Measurements from ENCODE around the gene TCF12.
"Not testable (repeated sequence)": the region's sequence is repeated elsewhere in the genome, so short reads cannot be mapped to it uniquely, and the experiment has no call there.

TCF12 gene

DNA sequence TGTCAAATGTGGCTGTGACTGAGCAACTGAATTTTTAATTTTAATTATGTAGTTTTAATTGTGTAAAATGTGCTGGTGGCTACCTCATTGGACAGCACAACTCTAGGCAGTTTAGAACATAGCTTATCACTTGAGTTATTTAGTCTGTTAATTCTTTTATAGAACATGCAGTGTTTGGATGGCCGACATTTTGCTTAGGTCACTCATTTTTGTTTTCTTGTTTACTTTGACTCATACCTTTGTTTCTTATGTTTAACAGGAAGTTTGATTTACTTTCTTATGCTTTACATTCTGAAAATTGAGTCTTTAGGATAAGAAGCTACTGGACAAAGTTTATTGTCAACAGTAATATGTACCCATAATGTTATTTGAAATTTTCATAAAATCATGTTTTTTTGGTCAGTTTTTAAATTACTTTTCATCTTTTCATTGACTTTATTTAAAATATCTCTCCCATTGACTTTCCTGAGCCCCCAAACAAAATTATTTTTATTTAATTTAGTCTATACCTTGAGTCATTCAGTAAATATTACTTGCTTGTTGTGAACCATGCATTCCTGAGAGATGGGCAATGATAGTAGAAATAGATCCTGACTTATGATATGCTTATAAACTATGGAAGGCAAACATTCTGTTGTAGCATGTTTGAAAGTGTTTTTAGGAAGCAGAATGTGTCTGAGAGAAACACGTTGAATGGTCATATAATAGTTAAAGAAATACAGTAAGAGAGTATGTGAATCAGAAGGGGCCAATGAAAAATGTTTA lies 60.6 kb downstream of the TCF12 start:
- DNase-seq (ENCODE audit: low read depth in 3 of 3): no peak

DNA sequence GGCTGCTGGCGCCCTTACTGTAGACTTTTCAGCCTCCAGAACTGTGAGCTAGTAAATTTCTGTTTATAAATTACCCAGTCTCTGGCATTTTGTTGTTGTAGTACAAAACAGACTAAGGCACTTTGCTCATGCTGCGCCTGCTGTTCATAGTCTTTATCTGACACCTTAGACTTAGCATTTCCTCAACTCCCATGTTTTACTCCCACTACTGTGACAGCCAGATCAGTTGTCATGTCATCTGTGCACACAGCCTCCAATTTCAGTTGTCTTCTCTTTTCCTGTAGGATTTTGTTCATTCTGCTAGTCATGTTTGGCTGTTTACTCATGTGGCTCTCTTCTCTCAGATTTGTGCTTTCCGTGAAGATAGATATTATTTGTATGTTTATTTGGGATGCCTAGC lies 62.0 kb downstream of the TCF12 start:
- DNase-seq (ENCODE audit: low read depth in 3 of 3): no peak

DNA sequence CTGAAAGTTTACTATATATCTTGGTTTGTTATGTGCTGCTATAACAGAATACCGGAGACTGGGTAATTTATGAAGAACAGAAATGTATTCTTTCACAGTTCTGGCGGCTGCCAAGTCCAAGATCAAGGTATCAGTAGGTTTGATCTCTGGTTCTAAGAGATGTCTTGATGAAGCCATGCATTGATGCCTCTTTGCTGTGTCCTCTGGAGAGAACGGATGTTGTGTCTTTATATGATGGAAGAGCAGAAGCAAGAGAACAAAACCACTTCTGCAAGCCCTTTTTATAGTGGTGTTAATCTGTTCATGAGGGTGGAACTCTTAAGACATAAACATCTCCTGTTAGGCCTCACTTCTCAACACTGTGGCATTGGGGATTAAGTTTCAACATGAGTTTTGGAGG lies 62.7 kb downstream of the TCF12 start:
- no peak for DNase-seq (ENCODE audit: low read depth in 3 of 3)

DNA sequence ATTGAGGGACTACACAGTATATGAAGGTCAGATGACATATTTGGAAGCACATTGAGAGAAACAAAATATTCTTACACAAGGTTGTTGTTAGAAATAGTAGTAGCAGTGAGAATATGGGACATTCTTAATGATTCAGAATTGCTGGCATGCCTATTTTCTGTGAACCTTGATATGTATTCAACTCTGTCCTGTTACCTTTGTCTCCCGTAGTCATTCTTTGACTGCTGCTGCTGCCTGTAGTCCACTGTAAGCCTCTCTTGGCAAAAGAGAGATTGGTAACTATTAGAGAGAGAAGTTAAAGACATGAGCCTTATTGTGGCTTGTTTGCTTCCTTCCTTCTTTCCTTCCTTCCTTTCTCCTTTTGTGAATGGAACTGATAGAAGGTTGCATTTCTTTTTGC lies 64.5 kb downstream of the TCF12 start:
- DNase-seq (ENCODE audit: low read depth in 3 of 3): no peak

DNA sequence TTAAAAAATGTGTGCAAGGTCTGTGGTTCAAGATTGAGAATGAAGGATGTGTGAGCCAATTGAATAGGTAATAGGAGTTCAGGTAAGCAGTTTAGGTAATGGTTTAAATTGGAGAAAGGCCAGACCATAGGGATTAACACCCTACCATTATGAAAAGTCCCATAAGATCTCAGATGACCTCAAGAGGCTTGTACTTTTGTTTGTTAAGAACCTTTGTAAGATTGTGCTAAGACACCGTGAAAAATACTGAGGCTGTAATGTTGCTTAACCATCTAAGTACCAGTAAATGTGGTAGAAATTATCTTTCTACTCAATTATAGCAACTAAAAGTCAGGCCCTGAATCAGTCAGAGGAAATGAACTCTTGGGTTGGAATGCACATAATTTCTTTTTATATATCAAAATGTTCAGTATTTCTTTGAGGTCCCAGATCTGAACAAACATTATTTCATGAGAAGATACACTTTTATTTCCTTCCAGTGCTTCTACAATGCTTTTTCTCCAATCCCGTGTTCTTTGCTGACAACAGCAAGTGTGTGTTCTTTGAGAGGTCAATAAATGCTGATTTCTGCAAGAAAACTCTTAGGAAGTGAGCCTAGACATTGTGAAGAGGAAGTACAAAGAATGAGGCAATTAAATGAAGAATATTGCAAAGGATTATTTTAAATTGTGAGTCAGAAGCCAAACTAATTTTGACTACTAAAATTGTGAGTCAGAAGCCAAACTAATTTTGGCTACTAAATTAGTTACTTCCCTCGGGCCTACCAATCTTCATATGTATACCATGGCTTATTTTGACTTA lies 66.4 kb downstream of the TCF12 start:
- no peak for DNase-seq (ENCODE audit: low read depth in 3 of 3)

DNA sequence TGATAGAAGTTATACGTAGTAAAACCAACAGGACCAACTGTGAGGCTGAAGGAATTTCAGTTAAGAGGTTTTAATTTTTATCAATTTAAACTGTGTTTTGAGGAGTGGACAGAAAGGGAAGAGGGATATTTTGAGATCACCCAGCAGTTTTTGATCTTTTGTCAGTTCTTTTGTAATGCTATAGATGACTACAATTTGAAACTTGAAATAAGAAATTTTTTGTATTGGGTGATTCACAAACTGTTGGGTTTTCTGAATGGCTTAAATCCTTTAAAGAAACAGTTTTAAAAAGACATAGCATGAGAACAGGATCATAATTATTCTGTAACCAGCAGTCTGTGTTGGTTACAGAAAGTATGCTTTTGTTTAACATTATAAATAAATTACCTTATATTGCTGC lies 67.4 kb downstream of the TCF12 start:
- DNase-seq (ENCODE audit: low read depth in 3 of 3): no peak

DNA sequence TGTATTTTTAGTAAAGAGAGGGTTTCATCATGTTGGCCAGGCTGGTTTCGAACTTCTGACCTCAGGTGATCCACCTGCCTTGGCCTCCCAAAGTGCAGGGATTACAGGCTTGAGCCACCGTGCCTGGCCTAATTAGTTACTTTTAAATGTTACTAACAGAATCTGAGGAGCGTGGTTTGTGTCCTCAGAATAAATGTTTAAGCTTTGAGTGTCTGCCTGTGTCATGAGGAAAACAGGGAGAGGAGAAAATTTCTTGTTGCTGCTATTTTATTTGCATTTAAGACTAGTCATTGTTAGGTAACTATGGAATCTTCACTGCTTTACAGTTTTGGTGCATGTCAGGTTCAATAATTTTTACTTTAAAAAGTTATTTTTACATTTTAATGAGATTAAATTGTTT lies 68.8 kb downstream of the TCF12 start:
- DNase-seq (ENCODE audit: low read depth in 3 of 3): no peak

DNA sequence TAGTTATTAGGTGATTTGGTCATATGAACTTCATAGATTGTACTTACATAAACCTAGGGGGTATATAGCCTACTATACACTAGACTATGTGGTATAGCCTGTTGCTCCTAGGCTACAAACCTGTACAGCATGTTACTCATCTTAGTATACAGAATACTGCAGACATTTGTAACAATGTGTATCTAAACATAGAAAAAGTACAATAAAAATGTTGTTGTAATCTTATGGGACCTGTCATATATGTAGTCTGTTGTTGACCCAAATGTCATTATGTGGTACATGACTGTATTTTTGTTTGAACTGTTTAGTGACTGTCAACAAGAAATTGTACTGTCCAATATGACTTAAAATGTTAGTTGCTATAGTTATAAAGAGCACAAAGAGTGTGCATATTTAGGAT lies 69.8 kb downstream of the TCF12 start:
- DNase-seq (ENCODE audit: low read depth in 3 of 3): no peak

DNA sequence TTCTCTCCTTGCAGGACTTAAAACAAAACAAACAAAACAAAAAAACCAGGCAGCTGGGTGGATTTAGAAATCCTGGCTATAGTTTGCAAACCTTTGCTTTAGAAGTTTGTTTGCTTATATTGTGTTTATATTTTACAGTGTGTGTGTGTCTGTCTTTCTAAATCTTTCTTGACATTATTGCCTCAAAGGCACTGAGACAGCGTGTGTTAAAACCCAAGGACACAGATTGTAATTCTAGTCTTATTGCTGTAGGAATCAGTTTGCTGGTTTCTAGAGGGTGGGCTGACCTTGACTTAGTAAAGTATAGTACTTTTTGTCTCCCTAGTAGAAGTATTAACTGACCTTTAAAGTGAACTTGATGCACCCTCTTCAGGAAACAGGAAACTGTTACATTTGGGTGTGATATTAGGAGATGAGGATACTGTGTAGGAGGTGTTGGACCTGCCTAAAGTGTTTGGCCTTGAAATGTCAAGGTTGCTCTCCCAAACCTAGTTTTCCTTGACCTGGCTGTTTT lies 71.0 kb downstream of the TCF12 start:
- no peak for DNase-seq (ENCODE audit: low read depth in 3 of 3)

DNA sequence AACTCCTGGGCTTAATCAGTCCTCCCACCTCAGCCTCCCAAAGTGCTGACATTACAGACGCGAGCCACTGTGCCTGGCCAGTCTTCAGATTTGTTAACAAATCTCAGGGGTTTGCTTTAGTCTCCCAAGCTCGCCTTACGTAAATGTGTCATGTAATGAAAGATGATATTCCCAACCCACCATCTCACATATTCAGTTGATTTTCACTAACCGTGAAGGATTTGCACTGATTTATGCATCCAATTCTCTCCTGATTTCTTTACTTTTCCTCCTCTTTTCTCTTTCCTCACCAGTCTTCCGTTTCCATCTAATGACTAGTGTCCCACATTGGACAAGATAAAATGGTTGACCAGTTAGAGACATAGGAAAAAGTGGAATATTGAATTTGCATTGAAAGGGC lies 72.6 kb downstream of the TCF12 start:
- DNase-seq (ENCODE audit: low read depth in 3 of 3): no peak

DNA sequence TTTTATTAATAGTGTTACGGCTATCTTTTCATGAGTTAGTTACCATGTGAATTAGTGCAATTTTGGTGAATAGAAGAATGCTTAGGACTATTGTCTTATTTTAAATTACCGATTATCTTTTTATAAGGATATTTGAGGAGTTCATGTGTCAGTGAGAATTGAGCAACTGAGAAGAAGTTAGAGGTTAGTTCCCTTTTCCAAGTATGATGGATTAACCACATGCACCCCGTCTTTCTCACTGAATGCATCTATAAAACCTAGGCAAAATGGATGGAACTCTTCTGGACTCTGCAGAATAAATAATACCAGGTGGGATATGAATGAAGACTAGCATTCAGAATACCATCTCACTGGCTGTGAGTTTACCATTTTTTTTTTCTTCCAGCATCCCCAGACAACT lies 74.3 kb downstream of the TCF12 start:
- DNase-seq (ENCODE audit: low read depth in 3 of 3): no peak

DNA sequence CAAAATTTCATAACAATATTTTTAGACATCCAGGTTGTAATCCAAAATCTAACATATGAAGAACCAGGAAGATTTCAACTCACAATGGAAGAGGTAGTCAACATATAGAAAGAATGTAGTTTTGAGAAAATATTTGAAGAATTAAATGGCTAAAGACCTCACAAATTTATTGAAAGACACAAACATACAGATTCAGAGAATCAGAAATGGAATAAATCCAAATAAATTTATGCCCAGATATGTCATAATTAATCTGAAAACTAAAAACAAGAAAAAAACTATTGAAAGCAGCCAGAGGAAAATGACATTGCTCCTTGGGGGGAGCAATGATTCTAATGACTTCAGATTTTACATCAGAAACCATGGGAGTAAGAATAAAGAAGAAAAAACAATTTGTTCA lies 75.8 kb downstream of the TCF12 start:
- DNase-seq (ENCODE audit: low read depth in 3 of 3): no peak

DNA sequence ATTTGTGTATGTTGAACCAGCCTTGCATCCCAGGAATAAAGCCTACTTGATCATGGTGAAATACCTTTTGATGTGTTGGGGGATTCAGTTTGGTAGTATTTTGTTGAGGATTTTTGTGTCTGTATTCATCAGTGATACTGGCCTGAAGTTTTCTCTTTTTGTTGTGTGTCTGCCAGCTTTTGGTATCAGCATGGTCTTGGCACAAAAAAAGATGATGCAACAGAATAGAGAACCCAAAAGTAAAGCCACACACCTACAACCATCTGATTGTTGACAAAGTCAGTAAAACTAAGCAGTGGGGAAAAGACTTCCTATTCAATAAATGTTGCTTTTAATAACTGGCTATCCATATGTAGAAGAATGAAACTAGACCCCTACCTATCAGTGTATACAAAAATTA lies 77.6 kb downstream of the TCF12 start:
- no peak for DNase-seq (ENCODE audit: low read depth in 3 of 3)

DNA sequence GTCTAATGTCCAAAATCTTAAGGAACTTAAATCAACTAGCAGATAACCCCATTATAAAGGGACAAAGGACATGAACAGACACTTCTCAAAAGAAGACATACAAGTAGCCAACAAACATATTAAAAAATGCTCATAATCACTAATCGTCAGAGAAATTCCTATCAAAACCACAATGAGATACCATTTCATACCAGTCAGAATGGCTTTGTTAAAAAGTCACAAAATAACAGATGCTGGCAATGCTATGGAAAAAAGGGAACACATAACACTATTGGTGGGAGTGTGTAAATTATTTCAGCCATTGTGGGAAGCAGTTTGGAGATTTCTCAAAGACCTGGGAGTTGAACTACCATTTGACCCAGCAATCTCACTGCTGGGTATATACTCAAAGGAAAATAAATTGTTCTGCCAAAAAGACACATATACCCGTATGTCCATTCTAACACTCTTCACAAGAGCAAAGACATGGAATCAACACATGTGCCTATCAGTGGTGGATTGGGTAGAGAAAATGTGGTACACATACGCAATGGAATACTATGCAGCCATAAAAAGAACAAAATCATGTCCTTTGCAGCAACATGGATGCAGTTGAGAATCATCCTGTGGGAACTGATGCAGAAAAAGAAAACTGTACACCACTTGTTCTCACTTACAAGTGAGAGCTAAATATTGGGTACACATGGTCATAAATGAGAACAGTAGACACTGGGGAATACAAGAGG lies 78.5 kb downstream of the TCF12 start:
- DNase-seq (ENCODE audit: low read depth in 3 of 3): no peak

DNA sequence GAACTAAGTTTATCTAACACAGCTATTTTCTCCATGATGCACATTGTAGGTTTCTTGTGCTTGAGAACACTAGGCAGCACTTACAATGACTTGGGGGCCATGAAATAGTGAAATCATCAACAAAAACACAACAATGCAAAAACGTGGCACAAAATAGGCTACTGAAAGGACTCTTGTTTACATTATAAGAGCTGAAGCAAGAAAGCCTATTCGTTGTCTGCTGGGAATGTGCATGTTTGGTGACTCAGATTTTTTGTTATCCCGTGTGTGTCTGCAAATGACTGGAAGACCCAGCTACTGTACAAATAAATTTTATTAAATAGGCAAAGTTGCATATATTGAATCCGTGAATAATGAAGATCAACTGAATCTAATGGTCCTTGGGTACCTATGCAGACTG lies 85.0 kb downstream of the TCF12 start:
- DNase-seq (ENCODE audit: low read depth in 3 of 3): no peak

DNA sequence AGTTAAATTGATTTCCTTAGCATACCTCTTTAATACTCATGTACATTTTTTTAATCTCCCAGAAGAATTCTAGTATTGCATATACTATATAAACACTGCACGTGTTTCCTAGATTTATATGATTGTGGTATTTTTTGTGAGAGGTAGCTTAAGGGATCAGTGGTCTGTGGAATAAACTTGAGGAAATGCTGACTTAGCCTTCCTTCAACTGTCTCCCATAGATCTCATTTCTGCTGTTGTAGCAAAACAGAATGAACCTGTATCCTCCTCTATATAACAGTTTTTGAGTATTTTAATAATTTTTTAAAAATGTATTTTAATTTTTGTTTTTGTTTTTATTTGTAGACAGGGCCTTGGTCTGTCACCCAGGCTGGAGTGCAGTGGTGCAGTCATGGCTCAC lies 86.8 kb downstream of the TCF12 start:
- DNase-seq (ENCODE audit: low read depth in 3 of 3): no peak

DNA sequence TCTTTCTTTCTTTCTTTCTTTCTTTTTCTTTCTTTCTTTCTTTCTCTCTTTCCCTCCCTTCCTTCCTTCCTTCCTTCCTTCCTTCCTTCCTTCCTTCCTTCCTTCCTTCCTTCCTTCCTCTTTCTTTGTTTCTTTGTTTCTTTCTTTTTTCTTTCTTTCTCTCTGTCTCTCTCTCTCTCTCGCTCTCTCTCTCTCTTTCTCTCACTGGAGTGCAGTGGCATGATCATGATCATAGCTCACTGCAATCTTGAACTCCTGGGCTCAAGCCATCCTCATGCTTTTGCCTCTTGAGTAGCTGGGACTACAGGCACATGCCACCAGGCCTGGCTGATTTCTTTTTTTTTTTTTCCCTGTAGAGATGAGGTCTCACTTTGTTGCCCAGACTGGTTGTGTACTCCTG lies 89.4 kb downstream of the TCF12 start:
- DNase-seq (ENCODE audit: low read depth in 3 of 3): not testable (repeated sequence)

DNA sequence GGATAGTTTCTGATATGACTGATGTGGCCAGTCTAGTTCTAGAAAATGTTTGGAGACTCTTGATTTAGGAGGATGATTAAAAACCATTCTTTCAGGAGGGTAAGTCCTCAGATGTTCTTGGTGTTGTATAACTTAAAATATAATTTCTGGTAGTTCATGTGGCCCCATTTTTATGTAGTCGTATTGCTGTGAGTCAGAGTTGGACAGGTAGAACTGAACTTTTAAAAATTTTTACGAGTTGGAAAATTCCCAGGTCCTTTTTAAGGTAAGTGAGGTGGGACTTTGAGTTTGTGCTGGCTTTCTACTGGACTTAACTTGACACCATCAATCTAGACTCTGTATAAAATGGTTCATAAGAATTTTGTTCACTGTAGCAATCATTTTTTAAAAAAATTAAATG lies 92.3 kb downstream of the TCF12 start:
- DNase-seq (ENCODE audit: low read depth in 3 of 3): no peak

DNA sequence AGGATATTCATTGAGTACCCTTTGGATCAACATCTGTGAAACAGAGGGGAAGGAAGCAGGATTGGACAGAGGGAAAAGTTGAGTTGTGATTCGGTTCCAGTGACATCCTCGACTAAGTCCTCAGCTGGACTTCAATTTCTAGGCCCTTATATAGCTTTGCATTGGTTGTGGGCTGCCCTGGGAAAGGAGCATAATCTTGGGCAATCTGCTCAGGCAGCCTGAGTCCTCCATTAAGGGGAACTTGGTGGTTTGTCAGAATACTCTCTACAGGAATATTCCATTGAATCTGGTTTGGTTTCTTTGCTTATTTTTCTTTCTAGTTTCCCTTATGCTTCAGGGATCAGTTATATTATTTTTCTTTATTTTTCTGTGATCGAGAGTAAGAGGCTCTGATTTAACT lies 94.1 kb downstream of the TCF12 start:
- no peak for DNase-seq (ENCODE audit: low read depth in 3 of 3)

DNA sequence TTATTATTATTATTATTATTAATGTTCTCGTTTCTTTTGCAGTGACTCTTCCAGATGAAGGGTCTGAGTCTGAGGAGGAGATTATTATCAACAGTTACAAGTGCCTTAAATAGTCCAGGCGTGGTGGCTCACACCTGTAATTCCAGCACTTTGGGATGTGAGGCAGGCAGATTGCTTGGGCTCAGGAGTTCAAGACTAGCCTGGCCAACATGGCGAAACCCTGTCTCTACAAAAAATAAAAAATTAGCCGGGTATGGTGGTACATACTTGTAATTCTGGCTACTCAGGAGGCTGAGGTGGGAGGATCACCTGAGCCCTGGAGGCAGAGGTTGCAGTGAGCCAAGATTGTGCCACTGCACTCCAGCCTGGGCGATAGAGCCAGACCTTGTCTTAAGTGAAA lies 96.5 kb downstream of the TCF12 start:
- DNase-seq (ENCODE audit: low read depth in 3 of 3): not testable (repeated sequence)

DNA sequence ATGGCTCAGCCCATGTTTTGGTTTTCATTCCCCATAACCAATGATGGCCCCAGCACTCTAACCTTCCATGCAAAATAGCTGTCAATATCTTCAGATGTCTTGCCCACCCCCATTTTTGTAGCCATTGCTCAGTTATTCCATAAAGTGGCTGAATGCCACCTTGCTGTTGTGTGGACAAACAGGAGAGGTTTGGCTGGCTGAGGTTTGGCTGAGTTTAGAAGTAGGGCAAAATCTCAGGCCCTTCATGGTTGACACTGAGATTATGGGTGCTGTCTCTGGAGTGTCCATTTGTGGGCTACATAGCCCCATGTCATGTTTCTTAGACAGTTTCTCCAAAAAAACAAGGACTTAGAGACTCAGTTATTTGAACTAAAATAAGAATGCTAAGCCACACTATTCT lies 96.9 kb downstream of the TCF12 start:
- no peak for DNase-seq (ENCODE audit: low read depth in 3 of 3)

DNA sequence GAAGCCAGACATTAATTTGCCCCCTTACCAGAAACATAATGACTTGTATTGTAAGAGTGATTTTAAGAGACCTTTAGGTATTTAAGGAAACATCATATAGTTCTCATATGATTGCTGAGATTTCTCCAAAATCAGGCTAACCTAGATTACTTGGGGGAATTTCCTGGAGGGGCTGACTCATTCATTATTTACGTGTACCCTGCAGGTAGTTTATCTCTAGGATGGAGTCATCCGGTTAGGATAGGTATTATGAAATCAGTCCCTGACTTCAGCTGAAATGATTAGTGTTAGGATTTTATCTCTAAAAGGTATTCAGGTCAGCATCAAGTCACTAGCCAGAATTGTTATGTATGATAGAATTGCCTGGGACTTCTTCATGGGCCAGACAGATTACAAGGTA lies 97.5 kb downstream of the TCF12 start:
- no peak for DNase-seq (ENCODE audit: low read depth in 3 of 3)

DNA sequence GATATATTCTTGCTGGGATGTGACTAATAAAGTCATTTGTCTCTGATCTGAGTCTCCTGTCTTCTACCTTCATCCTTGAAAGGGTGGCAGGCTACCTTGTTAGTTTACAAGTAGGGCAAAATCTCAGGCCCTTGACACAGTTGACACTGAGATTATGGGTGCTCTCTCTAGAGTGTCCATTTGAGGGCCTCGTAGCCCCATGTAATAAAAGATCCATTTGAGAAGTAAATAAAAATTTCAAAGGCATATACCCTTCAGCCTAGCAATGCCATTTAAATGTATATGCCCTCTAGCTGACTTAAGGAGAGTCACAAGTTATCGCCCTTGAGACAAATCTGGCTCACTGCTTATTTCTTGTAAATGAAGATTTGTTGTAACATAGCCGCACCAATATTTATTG lies 98.6 kb downstream of the TCF12 start:
- DNase-seq (ENCODE audit: low read depth in 3 of 3): no peak
